ENCODE data around the gene OR7C1.
"Not testable (repeated sequence)": the region's sequence is repeated elsewhere in the genome, so short reads cannot be mapped to it uniquely, and the experiment has no call there.

GRCh38 chr19:14785102-14785793 lies 49.7 kb downstream of the OR7C1 start:
- not testable (repeated sequence) for TF ChIP-seq CTCF, POLR2A (IDR thresholded peaks at IDR 0.05)

Measured in heart left ventricle (tissue), 13 donors.